M059J (cell line): Measurements from ENCODE around the gene IPO11. TPM values are rescaled to one million over a fixed set of nuclear protein-coding genes. Genes with fewer than 3 reads are reported as not detected.
"Not testable (repeated sequence)": the region's sequence is repeated elsewhere in the genome, so short reads cannot be mapped to it uniquely, and the experiment has no call there.

ENCODE experiments used
- DNase-seq: peaks from one replicate; pipeline ENCODE4 v3.0.0-alpha.2; 2012; ENCODE audit warnings: low read depth
- total RNA-seq: library from RNA; depleted of rRNA; stranded (reverse); fragments of >200 nt; shearing (Covaris generic); gene quantifications from 2 replicates; pipeline ENCODE4 v1.2.3, GENCODE V29; 2014; rRNA removed

The IPO11 gene
- total RNA-seq, 1 experiment from 2014 or later, result 24.5 TPM

- DNase-seq, result no peak
Measured at GRCh38 chr5:62645223-62645622, 232.7 kb downstream of the IPO11 start.

GRCh38 chr5:62647241-62647640 lies 234.7 kb downstream of the IPO11 start:
- no peak for DNase-seq

- DNase-seq, result no peak
Measured at GRCh38 chr5:62649025-62649424, 236.5 kb downstream of the IPO11 start.

GRCh38 chr5:62649476-62650113 lies 237.0 kb downstream of the IPO11 start:
- no peak for DNase-seq

- DNase-seq, result no peak
Measured at GRCh38 chr5:62650197-62650596, 237.6 kb downstream of the IPO11 start.

GRCh38 chr5:62652225-62652624 lies 239.7 kb downstream of the IPO11 start:
- no peak for DNase-seq

- DNase-seq, result no peak
Measured at GRCh38 chr5:62653001-62653863, 240.7 kb downstream of the IPO11 start.

- no peak for DNase-seq
Measured at GRCh38 chr5:62653864-62654575, 241.5 kb downstream of the IPO11 start.

GRCh38 chr5:62657772-62658171 lies 245.2 kb downstream of the IPO11 start:
- DNase-seq, result not testable (repeated sequence)

GRCh38 chr5:62661126-62661525 lies 248.6 kb downstream of the IPO11 start:
- DNase-seq, result no peak

GRCh38 chr5:62662521-62662920 lies 250.0 kb downstream of the IPO11 start:
- no peak for DNase-seq

GRCh38 chr5:62671479-62671878 lies 258.9 kb downstream of the IPO11 start:
- DNase-seq, result no peak

- DNase-seq, result not testable (repeated sequence)
Measured at GRCh38 chr5:62676596-62676995, 264.0 kb downstream of the IPO11 start.

Other genes with a start within 250 kb of the IPO11 start
- gene KIF2A, start 106.6 kb upstream of the IPO11 start, total RNA-seq, result 52.4 and 59.7 TPM in 2 replicates
- 24.0 and 35.9 TPM in 2 replicates for gene DIMT1, start 8.9 kb upstream of the IPO11 start, total RNA-seq
- gene LRRC70, start 166.1 kb downstream of the IPO11 start, total RNA-seq, result 0.37 TPM in 1 of 2 replicates, not detected in the other